GM19193 (cell line): ENCODE data around the gene CCDC148.

Experiments
- POLR2A ChIP-seq: IDR thresholded peaks from 4 replicates; pipeline ENCODE4 v1.6.1; 2011; ENCODE audit not compliant: insufficient read depth, insufficient read length; ENCODE audit errors: extremely low read depth

Gene CCDC148

GRCh38 chr2:158394453-158394852 lies 62.1 kb downstream of the CCDC148 start:
- no peak for TF ChIP-seq POLR2A

- no peak for TF ChIP-seq POLR2A
These were observed 62.7 kb downstream of the CCDC148 start for GRCh38 chr2:158393886-158394285.

GRCh38 chr2:158392687-158393086 lies 63.9 kb downstream of the CCDC148 start:
- TF ChIP-seq POLR2A = no peak

- no peak for TF ChIP-seq POLR2A
These were observed 64.7 kb downstream of the CCDC148 start for GRCh38 chr2:158391876-158392275.

- no peak for TF ChIP-seq POLR2A
These were observed 65.2 kb downstream of the CCDC148 start for GRCh38 chr2:158391361-158391760.

GRCh38 chr2:158388159-158388558 lies 68.4 kb downstream of the CCDC148 start:
- TF ChIP-seq POLR2A = no peak

- TF ChIP-seq POLR2A = no peak
These were observed 70.9 kb downstream of the CCDC148 start for GRCh38 chr2:158385646-158386045.

- TF ChIP-seq POLR2A = no peak
These were observed 74.6 kb downstream of the CCDC148 start for GRCh38 chr2:158381978-158382377.

GRCh38 chr2:158381205-158381604 lies 75.3 kb downstream of the CCDC148 start:
- TF ChIP-seq POLR2A = no peak

- TF ChIP-seq POLR2A = no peak
These were observed 75.8 kb downstream of the CCDC148 start for GRCh38 chr2:158380746-158381145.

GRCh38 chr2:158378926-158379325 lies 77.6 kb downstream of the CCDC148 start:
- no peak for TF ChIP-seq POLR2A

- no peak for TF ChIP-seq POLR2A
These were observed 90.2 kb downstream of the CCDC148 start for GRCh38 chr2:158366342-158366741.

GRCh38 chr2:158359846-158360245 lies 96.7 kb downstream of the CCDC148 start:
- TF ChIP-seq POLR2A = no peak

- TF ChIP-seq POLR2A = no peak
These were observed 98.9 kb downstream of the CCDC148 start for GRCh38 chr2:158357699-158358098.

- TF ChIP-seq POLR2A = no peak
These were observed 99.4 kb downstream of the CCDC148 start for GRCh38 chr2:158357122-158357521.

GRCh38 chr2:158346032-158346431 lies 110.5 kb downstream of the CCDC148 start:
- TF ChIP-seq POLR2A = no peak

GRCh38 chr2:158339513-158339912 lies 117.0 kb downstream of the CCDC148 start:
- TF ChIP-seq POLR2A = no peak

- no peak for TF ChIP-seq POLR2A
These were observed 119.5 kb downstream of the CCDC148 start for GRCh38 chr2:158337018-158337417.

- TF ChIP-seq POLR2A = no peak
These were observed 130.7 kb downstream of the CCDC148 start for GRCh38 chr2:158325782-158326340.
